ENCODE data around the gene IBTK.
"Not testable (repeated sequence)": the region's sequence is repeated elsewhere in the genome, so short reads cannot be mapped to it uniquely, and the experiment has no call there.

IBTK gene, protein sequence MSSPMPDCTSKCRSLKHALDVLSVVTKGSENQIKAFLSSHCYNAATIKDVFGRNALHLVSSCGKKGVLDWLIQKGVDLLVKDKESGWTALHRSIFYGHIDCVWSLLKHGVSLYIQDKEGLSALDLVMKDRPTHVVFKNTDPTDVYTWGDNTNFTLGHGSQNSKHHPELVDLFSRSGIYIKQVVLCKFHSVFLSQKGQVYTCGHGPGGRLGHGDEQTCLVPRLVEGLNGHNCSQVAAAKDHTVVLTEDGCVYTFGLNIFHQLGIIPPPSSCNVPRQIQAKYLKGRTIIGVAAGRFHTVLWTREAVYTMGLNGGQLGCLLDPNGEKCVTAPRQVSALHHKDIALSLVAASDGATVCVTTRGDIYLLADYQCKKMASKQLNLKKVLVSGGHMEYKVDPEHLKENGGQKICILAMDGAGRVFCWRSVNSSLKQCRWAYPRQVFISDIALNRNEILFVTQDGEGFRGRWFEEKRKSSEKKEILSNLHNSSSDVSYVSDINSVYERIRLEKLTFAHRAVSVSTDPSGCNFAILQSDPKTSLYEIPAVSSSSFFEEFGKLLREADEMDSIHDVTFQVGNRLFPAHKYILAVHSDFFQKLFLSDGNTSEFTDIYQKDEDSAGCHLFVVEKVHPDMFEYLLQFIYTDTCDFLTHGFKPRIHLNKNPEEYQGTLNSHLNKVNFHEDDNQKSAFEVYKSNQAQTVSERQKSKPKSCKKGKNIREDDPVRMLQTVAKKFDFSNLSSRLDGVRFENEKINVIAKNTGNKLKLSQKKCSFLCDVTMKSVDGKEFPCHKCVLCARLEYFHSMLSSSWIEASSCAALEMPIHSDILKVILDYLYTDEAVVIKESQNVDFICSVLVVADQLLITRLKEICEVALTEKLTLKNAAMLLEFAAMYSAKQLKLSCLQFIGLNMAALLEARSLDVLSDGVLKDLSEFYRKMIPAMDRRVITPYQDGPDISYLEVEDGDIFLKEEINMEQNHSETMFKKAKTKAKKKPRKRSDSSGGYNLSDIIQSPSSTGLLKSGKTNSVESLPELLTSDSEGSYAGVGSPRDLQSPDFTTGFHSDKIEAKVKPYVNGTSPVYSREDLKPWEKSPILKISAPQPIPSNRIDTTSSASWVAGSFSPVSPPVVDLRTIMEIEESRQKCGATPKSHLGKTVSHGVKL (N-terminal part only)
- 85.1 to 140 (median 113) reads per million in 3 experiments for total RNA-seq

DNA sequence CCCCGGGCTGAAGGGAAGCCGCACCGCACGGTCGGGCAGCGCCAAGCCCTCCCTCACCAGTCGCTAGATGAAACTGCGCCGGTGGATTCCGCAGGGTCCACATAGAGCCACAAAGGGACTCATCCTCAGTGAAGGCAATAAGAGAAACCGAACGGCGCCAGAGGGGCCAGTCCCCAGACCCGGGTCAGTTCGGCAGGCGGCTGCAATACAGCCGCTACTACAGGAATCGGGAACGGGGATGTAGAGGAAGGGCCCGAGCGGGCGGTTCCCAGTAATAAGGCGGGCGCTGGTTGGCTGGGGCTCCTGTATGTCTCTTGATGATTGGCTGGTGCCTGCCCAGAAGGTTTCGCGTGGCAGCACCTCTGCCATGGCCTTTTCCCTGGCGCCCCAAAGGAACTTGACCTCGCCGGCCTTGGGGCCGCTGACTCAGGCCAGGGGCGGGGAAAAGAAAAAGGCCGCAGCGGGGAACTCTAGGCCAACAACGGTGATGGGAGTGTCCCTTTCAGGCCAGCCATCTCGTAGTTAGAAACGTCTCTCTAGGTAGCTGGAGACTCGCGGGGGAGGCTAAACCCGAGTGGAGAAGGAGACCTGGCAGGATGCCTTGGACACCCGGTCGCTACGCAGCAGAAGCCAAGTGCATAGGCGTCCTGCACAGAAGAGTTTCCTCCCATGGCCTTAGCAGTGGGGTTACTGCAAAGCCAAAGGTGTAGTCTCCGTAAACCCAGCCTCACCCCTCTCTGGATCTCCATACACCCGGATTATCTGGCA, at the start of gene IBTK:
Gene IBTK (minus strand): TSS at position 240 of the 768 bp plus-strand sequence. CDS start 7,258 bp downstream, outside the sequence.
- DNase-seq: peak; percentile 90

DNA sequence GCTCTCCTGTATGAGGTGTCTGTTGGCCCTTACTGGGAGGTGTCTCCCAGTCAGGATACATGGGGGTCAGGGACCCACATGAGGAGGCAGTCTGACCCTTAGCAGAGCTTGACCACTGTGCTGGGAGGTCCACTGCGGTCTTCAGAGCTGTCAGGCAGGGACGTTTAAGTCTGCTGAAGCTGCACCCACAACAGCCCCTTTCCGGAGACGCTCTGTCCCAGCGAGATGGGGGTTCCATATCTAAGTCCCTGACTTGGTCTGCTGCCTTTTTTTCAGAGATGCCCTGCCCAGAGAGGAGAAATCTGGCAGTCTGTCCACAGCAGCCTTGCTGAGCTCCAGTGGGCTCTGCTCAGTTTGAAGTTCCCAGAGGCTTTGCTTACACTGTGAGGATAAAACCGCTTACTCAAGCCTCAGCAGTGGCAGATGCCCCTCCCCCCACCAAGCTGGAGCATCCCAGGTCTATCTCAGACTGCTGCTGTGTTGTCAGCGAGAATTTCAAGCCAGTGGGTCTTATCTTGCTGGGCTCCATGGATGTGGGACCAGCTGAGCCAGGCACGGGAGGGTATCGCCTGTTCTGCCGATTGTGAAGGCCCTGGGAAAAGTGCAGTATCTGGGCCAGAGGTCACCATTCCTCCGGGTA, 36.3 kb upstream of the IBTK start:
- DNase-seq: no peak

DNA sequence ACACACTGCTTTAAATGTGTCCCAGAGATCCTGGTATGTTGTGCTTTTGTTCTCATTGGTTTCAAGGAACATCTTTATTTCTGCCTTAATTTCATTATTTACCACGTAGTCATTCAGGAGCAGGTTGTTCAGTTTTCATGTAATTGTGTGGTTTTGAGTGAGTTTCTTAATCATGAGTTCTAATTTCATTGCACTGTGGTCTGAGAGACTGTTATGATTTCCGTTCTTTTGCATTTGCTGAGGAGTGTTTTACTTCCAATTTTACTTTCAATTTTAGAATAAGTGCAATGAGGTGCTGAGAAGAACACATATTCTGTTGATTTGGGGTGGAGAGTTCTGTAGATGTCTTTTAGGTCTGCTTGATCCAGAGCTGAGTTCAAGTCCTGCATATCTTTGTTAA, 34.0 kb upstream of the IBTK start:
- peak; percentile 3 for DNase-seq

DNA sequence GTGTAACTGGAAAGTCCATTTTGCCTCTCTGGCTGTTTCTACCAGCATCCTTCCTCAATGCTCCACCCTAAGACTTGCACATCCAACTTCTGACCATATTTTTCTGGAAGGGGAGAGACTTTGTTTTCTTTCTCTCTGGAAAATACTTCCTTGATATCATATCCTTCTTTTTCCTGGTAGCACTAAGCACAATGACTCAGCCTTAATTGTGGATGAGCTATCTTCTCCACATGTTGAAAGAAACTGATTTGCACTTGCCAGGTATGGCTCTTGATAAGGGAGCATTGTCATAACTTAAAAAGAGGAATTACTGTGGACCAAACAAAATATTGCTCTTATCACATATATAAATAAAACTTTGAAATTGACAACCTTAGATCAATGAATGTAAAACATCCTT, 30.1 kb upstream of the IBTK start:
- no peak for DNase-seq

- no peak for DNase-seq
Measured at GRCh38 chr6:82275686-82276085, 28.1 kb upstream of the IBTK start.

DNA sequence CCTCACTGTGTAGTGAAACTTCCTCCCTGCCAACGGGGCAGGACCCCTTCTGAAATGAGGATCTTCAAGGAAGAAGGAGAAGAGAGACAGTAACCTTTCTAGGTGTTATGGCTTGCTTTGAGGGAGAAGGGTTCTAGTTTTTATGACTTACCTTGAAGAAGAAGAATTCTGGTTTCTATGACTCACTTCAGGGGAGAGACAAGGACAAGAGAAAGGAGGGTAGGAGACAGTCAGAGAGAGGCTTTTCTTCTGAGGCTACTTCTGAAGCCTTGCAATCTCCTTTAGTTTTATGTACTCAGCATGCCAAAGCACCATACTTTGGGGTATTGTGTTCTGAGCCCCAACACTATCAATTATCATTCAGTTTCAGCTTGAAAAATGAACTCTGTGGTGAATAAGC, 25.8 kb upstream of the IBTK start:
- DNase-seq: no peak

DNA sequence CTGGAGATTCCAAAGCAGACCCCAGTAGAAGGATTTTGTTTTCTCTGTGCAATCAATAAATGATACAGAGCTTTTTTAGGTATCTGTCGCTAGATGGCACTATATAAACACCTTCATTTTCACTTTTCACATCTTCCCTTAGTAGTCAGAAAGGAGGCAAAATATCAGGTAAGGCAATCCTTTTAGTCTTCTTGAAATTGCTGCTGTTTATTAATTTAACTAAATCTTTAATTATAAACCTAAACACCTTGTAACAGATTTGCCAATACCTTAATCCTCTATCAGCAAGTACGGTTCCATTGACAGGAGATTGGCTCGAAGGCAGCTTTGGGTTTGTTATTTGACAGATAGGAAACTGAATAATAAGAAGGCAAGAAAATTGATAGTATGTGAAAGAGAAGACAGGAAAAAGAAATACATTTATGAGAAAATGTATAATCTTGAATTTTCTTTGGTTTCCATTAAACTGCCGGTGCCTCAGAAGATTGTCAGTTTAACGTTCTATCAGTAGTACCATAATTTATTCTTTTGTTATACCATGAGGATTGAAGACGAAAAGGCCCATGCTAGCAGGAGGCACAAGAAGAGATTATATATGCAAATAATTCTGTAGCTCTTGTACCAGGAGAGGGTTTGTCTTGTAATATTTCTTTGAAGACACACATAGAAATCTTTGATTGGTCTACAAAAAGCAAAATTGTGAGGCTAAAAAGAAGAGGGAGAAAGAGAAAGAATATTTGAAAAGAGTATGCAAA, 23.5 kb upstream of the IBTK start:
- peak; percentile 40 for DNase-seq

- no peak for DNase-seq
Measured at GRCh38 chr6:82268301-82268846, 20.8 kb upstream of the IBTK start.

DNA sequence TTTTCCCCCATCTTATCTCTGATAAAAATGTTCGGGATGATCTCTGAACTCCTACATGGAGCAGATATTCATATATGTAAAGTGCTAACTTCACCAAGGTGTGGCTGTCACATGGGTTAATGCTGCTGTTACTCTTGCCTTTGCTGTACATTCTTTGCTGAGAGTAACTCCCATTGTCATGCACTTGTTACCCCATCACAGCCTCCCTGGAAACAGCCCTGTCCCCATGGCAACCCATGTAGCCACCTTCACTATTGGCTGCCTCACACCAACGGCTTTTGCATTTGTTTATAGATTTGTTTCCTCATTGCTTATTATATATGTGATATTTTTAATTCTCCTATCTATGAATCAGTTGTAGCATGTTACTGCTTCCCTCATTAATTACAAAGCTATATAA, 17.3 kb upstream of the IBTK start:
- DNase-seq: no peak

GRCh38 chr6:82264321-82264720, 16.8 kb upstream of the IBTK start:
- DNase-seq: no peak

- DNase-seq: no peak
Measured at GRCh38 chr6:82263916-82264315, 16.4 kb upstream of the IBTK start.

GRCh38 chr6:82260997-82261732, 13.6 kb upstream of the IBTK start:
- DNase-seq: no peak

GRCh38 chr6:82259389-82259788, 11.8 kb upstream of the IBTK start:
- DNase-seq: no peak

- DNase-seq: no peak
Measured at GRCh38 chr6:82257088-82257774, 9.7 kb upstream of the IBTK start.

GRCh38 chr6:82254722-82255121, 7.2 kb upstream of the IBTK start:
- DNase-seq: not testable (repeated sequence)

DNA sequence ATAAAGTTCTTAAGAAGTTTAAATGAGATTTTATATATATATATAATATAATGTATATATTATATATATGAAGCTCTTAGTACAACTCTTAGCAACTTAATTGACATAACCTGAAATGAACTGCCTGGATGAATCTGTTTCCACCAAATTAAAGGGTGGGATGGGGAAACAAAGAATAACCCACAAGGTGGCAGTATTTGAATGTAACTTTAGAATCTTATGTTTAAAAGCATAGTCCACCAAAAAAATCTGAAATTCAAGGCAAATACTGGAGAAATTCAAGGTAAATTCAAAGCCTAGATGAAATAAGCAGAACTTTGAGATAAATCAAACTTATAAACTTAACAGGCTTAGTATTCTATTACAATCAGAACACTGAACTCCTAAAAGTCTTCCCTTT, 4.4 kb upstream of the IBTK start:
- DNase-seq: no peak

DNA sequence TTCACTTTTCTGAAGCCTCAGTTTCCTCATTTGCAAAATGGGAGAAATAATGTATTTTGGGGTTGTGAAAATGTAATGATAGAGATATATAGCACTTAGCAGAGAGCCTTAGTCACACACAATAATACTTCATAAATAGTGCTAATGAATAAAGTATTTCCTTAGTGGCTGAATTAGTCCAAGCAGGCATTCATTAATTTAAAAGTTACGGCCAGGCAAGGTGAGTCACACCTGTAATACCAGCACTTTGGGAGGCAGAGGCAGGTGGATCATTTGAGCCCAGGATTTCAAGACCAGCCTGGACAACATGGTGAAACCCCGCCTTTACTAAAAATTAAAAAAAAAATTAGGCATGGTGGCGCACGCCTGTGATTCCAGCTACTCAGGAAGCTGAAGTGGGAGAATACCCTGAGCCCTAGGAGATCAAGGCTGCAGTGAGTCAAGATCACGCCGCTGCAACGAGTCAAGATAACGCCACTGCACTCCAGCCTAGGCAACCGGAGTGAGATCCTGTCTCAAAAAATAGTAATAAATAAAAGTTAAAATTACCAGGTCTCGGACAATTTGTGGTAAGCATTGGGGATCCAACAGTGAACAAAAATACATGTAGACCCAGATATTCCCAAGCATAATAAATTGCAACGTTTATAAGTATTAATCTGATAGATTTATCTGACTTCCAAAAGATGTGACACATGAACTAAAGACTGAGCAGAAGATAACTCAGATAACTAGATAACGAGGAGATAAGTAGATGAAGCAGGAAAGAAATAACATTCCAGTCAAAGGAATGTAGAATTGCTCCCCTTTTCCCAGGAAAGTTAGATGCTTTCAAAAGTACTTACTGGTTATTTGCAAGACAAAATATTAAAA, 2.1 kb upstream of the IBTK start:
- no peak for DNase-seq

DNA sequence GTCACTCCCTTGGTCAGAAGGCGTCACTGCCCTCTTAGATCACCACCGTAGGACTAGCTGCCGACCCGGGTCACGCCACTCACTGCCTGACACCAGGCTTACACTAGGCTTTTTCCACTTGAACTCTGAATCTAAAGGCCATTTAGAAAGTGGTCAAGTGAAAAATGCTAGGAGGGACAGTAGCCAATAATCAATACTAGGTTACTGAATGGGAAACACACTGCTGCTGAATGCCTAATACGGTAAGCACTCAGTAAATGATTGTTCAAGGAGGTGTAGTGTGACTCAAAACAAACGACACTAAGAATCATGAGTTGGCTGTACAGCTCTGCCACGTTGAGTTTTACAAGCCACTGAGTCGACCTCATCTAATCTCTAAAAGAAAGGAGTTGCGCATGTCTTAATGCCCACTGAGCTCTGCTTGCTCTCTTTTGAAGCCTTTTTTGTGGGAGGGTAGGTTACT, 760 bp upstream of the IBTK start:
- DNase-seq: no peak

Data from central memory CD4-positive, alpha-beta T cell (primary cell).